GM21529 (cell line): ENCODE measurements around the gene MTIF2.
"Not testable (repeated sequence)": the region's sequence is repeated elsewhere in the genome, so short reads cannot be mapped to it uniquely, and the experiment has no call there.

Experiments used
- ATAC-seq: cut with Tn5 transposase; IDR thresholded peaks from one replicate; pipeline ENCODE4 v1.9.1; 2021; ENCODE audit not compliant: unreplicated experiment

MTIF2 gene

DNA sequence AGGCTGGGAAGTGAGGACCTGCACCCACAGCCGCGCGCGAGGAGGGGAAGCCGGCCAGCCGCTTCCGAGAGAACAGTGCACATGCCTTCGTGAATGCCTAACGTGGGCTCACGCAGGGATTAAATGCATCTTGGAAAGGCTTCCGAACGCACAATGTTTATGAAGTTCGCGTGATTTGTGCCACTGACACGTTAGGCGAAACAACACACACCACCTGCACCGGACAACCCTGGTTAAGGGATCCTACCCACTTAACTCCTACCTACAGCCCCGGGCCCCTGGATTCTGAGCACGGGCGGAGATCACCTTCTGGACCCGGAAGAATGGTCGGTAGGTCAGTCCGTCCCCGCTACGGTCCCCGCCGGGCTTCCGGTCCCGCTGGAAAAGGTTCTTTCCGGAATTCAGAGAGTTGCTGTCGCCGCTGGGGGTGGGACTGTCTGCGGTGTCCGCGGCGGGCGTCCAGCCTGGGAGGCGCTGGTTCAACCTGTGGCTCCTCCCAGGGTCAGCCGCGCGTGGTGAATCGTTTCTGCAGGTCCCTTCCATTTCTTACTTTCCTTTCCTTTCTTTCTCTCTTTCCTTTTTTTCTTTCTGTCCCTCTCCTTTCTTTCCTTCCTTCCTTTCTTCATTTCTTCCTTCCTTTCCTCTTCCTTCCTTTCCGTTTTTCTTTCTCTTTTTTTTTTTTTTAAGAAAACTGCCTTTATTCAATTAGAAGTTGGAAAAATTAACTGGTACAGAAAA is at the start of gene MTIF2:
MTIF2 (minus strand) TSS at position 325 of the 738 bp plus-strand sequence. CDS start 5,373 bp downstream, outside the sequence.
- ATAC-seq = peak; percentile 94

DNA sequence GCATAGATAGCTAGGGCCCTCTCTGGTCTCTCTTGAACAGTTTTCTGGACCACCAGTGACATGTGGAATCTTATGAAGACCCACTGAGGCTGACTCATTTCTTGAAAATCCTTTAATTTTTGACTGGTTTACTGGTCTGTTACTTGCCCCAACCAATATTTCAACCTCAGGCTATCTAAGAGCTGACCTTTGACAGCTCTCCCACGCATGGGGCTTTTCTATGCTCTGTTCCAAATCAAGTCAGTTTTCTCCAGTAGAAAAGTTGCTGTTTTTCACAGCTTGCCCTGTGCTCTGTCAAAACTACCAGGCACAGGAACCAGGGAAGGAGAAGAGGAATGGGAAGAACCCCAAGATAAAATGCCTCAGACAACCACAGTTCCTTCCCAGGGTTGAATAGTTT is 46.0 kb upstream of the MTIF2 start:
- no peak for ATAC-seq

- ATAC-seq = peak; percentile 94
Observed at GRCh38 chr2:55311444-55311870, 42.4 kb upstream of the MTIF2 start.

DNA sequence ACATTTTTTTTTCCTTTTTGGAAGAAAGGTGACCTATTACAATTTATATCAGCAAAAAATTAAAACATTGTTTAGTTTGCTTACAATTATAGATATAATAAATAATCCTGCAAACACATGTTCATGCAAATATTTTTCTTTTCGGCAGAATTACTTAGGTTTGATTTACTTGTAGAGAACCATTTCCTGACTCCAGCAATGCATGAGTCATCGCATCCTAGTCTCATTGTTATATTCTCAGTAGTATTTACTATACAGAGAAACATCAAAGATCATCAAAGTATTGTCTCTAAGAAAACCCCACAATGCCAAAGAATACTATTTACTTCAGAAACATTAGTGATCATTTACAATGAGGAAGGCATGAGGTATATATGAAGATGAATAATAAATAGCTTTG is 40.4 kb upstream of the MTIF2 start:
- no peak for ATAC-seq

DNA sequence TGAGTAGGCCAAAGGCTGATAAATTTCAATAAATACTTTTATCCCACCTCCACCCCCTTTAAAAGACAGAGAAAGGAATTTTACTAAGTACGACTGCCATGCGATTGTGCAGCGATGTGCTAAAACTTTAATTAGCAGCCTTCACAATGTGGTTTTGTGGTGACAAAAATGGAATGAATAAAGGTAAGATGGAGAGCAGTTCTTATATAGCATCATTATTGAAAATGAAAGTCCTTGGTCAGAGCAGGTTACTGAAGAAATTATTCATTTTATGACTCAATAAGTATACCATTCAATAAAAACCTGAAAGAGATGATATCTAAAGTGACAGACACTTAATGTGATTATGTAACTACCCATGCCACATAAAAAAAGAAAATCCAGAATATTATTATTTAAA is 33.2 kb upstream of the MTIF2 start:
- peak; percentile 89 for ATAC-seq

GRCh38 chr2:55301277-55301676 is 32.2 kb upstream of the MTIF2 start:
- ATAC-seq = no peak

- ATAC-seq = peak; percentile 59
Observed at GRCh38 chr2:55296393-55296792, 27.4 kb upstream of the MTIF2 start.

GRCh38 chr2:55283083-55283482 is 14.1 kb upstream of the MTIF2 start:
- no peak for ATAC-seq

DNA sequence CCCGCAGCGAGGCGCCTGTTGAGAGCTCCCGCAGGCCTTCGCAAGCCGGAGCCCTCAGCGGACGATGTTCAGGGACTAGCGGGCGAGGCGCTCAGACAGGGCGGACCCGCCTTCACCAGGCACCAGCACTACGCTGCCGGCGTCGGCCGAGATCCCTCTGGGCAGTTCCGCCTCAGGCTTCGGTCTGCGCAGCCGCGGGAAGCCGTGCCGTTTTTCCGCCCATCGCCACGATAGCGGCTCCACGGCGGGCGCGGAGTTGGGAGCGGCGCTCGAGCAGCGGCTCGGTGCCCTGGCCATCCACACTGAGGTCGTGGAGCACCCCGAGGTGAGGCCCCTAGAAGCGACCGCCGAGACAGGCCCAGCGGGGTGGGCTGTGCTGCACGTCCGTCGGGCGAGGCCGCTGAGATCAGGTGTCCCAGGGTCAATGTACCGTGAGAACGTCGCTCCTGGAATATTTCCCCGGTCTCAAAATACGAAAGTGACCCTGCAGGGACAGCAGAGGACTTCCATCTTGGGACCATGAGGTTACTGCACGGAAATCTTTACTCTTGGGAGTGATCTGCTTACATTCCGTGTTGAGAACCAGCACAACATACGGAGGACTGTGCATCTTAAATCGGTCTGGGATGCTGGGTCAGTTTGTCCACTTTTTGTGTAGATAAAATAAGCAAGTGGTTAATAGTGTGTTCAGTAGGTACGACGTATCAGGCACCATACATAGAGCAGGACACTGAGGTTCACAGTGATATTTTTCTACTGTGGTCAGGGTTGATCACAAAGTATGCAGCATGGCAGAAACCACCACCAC is 13.3 kb upstream of the MTIF2 start:
- ATAC-seq = peak; percentile 97

- ATAC-seq = not testable (repeated sequence)
Observed at GRCh38 chr2:55280851-55281546, 12.0 kb upstream of the MTIF2 start.

- not testable (repeated sequence) for ATAC-seq
Observed at GRCh38 chr2:55279859-55280424, 10.9 kb upstream of the MTIF2 start.

GRCh38 chr2:55279214-55279835 is 10.3 kb upstream of the MTIF2 start:
- not testable (repeated sequence) for ATAC-seq

GRCh38 chr2:55277310-55277709 is 8.3 kb upstream of the MTIF2 start:
- no peak for ATAC-seq

DNA sequence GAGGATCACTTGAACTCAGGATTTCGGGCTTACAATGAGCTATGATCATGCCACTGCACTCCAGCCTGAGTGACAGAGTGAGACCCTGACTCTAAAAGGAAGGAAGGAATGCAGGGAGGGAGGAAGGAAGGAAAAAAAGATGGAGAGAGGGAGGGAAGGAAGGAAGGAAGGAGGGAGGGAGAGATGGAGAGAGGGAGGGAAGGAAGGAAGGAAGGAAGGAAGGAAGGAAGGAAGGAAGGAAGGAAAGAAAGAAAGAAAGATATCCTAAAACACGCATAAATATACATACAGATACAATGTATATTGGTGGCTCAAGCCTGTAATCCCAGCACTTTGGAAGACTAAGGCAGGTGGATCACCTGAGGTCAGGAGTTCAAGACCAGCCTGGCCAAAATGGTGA is 5.3 kb upstream of the MTIF2 start:
- ATAC-seq = not testable (repeated sequence)

DNA sequence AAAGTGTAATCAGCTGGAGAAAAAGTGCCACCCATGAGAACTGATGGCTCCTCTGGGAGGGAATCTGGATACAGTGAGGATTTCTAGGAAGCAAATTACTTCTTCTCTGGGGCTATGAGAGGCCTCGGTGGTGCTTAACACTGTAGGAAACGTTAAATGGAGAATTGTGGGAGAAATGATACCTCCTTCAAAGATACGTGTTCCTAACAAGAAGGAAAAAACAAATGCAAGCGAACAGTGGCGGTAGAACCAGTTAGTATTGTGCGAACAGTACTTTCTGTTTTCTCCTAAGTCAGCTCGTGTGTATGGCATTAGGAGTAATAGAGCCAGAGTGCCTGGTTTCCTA is 587 bp upstream of the MTIF2 start:
- no peak for ATAC-seq

DNA sequence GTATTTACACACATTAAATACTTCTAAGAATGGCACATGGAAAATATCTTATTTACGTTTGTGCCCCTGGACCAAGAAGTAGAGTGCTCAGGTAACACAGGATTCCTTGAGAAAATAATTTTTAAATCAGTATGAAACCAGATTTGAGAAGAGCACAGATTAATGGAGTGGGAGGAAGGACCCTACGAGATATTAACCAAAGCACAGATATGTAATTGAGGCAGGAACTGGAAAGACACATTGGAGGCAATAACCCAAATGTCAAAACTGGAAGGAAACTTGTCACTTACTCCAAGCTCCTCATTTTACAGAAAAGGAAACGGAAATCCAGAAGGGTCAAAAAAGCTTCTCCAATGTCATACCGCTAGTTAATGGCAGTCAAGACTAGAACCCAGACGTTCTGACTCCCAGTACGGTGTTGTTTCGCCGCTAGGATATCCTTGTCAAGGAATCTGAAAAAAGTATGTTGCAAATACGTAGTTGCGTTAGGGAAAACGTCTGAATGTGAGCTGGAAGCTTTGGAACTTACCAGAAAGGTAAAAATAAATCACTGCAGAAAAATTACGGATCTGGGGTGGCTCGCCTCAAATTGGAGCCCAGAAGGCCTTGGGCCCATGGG is 634 bp downstream of the MTIF2 start:
- no peak for ATAC-seq

- ATAC-seq = not testable (repeated sequence)
Observed at GRCh38 chr2:55259586-55259985, 9.4 kb downstream of the MTIF2 start.

GRCh38 chr2:55252832-55253231 is 16.2 kb downstream of the MTIF2 start:
- ATAC-seq = no peak

GRCh38 chr2:55247025-55247424 is 22.0 kb downstream of the MTIF2 start:
- ATAC-seq = no peak

GRCh38 chr2:55245411-55245810 is 23.6 kb downstream of the MTIF2 start:
- ATAC-seq = no peak
